Osteocyte (in vitro differentiated cells): ENCODE measurements around the gene KRTAP6-1. TPM values are rescaled to one million over a fixed set of nuclear protein-coding genes. Genes with fewer than 3 reads are reported as not detected.

Source experiments
- DNase-seq: peaks from one replicate; pipeline ENCODE4 v3.0.0; 2021; ENCODE audit warnings: mixed read lengths; ENCODE audit not compliant: unreplicated experiment; ENCODE audit errors: extremely low spot score
- H3K27ac Mint-ChIP-seq: one replicate; pipeline ENCODE4 v1.8.0; 2021; ENCODE audit warnings: mild to moderate bottlenecking, mixed read lengths; ENCODE audit not compliant: unreplicated experiment
- H3K27me3 Mint-ChIP-seq: one replicate; pipeline ENCODE4 v1.8.0; 2021; ENCODE audit warnings: mixed read lengths; ENCODE audit not compliant: unreplicated experiment
- H3K36me3 Mint-ChIP-seq: one replicate; pipeline ENCODE4 v1.8.0; 2021; ENCODE audit warnings: mixed read lengths; ENCODE audit not compliant: unreplicated experiment
- H3K4me1 Mint-ChIP-seq: one replicate; pipeline ENCODE4 v1.8.0; 2021; ENCODE audit warnings: mixed read lengths; ENCODE audit not compliant: unreplicated experiment
- H3K4me3 Mint-ChIP-seq: one replicate; pipeline ENCODE4 v1.8.0; 2021; ENCODE audit warnings: mild to moderate bottlenecking, moderate library complexity, mixed read lengths; ENCODE audit not compliant: unreplicated experiment
- H3K9me3 Mint-ChIP-seq: one replicate; pipeline ENCODE4 v1.8.0; 2021; ENCODE audit warnings: mixed read lengths; ENCODE audit not compliant: unreplicated experiment
- total RNA-seq: library from RNA; stranded (reverse); gene quantifications from 2 replicates; pipeline ENCODE4 v1.2.1, GENCODE V29; 2021
- TF ChIP-seq, protein P1 (sequence below): fragments of 200-600 bp; sonication (generic); IDR thresholded peaks from 2 replicates; pipeline ENCODE4 v1.5.0; 2021; ENCODE audit warnings: antibody characterized with exemption, mild to moderate bottlenecking, moderate library complexity

KRTAP6-1 gene
- total RNA-seq, 1 donor from 2014 or later, result not detected

DNA sequence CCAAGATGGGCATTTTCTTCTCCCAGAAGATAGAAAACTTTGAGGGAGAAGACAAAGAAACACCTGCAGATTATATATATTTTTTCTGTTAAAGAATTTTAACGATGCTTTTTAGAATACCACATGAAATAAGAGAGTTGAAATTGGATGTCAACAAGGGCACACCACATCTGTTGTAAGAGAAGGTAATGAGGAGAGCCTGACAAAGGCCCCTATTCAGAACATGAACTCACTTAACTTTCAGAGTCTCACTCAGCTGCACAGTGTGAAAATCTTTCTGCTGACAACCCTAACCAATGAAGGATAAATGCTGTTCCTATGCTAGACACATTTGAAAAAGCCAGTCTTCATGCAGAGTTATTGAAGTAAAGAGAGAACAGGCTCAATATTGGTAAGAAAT is 30.9 kb downstream of the KRTAP6-1 start:
- H3K9me3 Mint-ChIP-seq, result no peaks in the 10 kb centered on the region
- TF ChIP-seq, protein P1, sequence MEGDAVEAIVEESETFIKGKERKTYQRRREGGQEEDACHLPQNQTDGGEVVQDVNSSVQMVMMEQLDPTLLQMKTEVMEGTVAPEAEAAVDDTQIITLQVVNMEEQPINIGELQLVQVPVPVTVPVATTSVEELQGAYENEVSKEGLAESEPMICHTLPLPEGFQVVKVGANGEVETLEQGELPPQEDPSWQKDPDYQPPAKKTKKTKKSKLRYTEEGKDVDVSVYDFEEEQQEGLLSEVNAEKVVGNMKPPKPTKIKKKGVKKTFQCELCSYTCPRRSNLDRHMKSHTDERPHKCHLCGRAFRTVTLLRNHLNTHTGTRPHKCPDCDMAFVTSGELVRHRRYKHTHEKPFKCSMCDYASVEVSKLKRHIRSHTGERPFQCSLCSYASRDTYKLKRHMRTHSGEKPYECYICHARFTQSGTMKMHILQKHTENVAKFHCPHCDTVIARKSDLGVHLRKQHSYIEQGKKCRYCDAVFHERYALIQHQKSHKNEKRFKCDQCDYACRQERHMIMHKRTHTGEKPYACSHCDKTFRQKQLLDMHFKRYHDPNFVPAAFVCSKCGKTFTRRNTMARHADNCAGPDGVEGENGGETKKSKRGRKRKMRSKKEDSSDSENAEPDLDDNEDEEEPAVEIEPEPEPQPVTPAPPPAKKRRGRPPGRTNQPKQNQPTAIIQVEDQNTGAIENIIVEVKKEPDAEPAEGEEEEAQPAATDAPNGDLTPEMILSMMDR, result no peak
- DNase-seq, result no peak
- no peaks in the 10 kb centered on the region for H3K4me1 Mint-ChIP-seq
- no peak overlapping the region for H3K27ac Mint-ChIP-seq
- no peaks in the 10 kb centered on the region for H3K36me3 Mint-ChIP-seq
- no peak overlapping the region for H3K4me3 Mint-ChIP-seq
- H3K27me3 Mint-ChIP-seq, result no peaks in the 10 kb centered on the region

DNA sequence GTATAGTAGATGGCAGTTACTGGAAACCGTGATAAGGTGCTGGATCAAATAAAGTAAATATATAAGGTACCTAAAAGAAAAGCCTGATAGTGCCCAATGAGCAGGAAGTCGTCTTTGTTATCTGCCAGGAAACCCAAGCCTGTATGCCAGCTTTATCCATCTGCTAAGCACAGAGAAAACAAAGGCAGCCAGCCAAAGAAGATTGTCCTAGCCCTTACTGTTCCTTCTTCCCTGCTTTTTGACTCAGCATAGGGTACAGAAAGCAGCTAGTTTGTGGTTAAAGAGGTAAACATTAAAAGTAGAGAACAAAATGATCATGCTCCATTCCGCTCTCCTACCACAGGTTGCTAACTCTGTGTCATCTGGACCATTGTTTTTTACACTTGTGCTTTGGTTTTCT is 33.6 kb downstream of the KRTAP6-1 start:
- Mint-ChIP-seq H3K27me3 (no peaks in the 10 kb centered on the region), H3K4me3 (no peak overlapping the region), H3K36me3 (no peaks in the 10 kb centered on the region), H3K4me1 (no peaks in the 10 kb centered on the region), H3K27ac (no peak overlapping the region), H3K9me3 (no peaks in the 10 kb centered on the region)
- TF ChIP-seq, protein P1, result no peak
- no peak for DNase-seq

DNA sequence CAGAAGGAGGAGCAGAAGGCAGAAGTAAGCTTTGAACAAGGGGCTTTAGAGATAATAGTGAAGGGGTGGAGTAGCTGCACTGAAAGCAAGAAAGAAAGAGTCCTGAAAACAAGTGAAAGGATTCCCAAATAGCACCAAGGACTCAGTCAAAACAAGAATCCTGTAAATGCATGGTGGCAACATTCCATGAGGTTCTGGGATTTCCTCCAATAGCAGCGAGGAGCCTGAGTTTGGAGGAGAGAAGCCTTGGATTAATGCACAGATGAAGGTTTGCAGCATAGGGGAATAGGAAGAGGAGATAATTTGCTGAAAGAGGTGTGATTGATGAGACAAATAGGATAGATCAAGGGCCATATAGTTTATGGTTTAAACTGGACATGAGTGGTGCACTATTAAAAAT is 34.4 kb downstream of the KRTAP6-1 start:
- Mint-ChIP-seq H3K27ac (no peak overlapping the region), H3K4me3 (no peak overlapping the region), H3K9me3 (no peaks in the 10 kb centered on the region), H3K4me1 (no peaks in the 10 kb centered on the region), H3K36me3 (no peaks in the 10 kb centered on the region), H3K27me3 (no peaks in the 10 kb centered on the region)
- no peak for DNase-seq
- TF ChIP-seq, protein P1, result no peak

DNA sequence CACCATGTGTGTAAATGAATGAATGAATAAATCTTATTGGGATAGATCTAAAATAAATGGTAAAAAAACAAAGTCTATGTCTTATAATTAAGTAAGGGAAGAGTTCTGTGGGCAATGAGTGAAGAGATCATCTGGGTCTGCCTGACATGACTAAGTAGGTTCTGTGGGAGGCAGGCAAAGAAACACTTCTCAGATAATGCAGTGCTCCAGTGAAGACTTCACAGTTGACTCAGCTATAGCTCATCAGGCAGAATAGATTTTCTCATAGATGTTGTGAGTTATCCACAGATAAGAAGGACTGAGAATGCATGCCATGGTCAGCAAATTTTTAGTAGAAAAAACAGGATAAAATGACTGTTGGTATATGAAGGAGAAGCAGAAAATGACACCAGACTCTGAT is 36.0 kb downstream of the KRTAP6-1 start:
- Mint-ChIP-seq H3K4me1 (no peaks in the 10 kb centered on the region), H3K4me3 (no peak overlapping the region), H3K27me3 (no peaks in the 10 kb centered on the region), H3K36me3 (no peaks in the 10 kb centered on the region), H3K27ac (no peak overlapping the region), H3K9me3 (no peaks in the 10 kb centered on the region)
- TF ChIP-seq, protein P1, result no peak
- DNase-seq, result no peak

DNA sequence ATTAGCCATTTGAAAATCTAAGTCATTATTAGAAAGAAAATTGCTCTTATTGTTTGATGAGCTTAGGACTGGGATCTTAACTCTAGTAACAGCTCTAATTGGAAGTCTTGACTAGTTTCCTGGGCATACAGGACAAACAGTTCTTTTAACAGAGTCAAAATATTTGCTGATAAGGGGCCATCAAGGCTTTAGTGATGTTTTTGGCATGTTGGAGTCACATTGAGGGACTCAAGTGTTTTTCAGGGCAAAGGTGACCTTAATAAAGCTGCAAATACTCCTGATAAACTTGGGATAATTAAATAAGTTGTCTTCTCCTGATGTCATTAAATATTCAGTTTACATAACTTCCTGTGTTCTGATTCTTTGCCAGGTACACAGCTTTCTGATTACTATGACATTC is 46.1 kb downstream of the KRTAP6-1 start:
- H3K36me3 Mint-ChIP-seq, result no peaks in the 10 kb centered on the region
- TF ChIP-seq, protein P1, result no peak
- no peak overlapping the region for H3K4me3 Mint-ChIP-seq
- H3K27ac Mint-ChIP-seq, result no peak overlapping the region
- no peaks in the 10 kb centered on the region for H3K9me3 Mint-ChIP-seq
- H3K27me3 Mint-ChIP-seq, result no peaks in the 10 kb centered on the region
- no peak for DNase-seq
- H3K4me1 Mint-ChIP-seq, result no peaks in the 10 kb centered on the region
